Right lobe of liver (tissue), 4 donors: Measurements from ENCODE around the gene ELN.

ENCODE experiments used
- CTCF ChIP-seq, 4 donors: fragments of 200-600 bp in 3 of 4; fragments of 450-650 bp in 1 of 4; IDR thresholded peaks; one replicate each; pipeline versions ENCODE4 v1.5.1 to v1.8.0; 2016 to 2022; ENCODE audit warnings: antibody characterized with exemption in 4 of 4, mild to moderate bottlenecking in 2 of 4
- POLR2A ChIP-seq: fragments of 450-650 bp; IDR thresholded peaks from one replicate; pipeline ENCODE4 v1.6.1; 2017; ENCODE audit warnings: antibody characterized with exemption, mild to moderate bottlenecking
- donor health status: DM: no; HTN: no; CAD: no.
- donor health status: DM: no; HTN: no; CAD: no.
- donor health status: DM: no; HTN: yes; CAD: no.

GRCh38 chr7:74068378-74069085 lies 40.6 kb downstream of the ELN start:
- no peak for TF ChIP-seq POLR2A
- TF ChIP-seq CTCF (IDR thresholded peaks at IDR 0.05) = no peak
